Lower leg skin (tissue), 4 donors: ENCODE measurements around the gene PGP. TPM values are rescaled to one million over a fixed set of nuclear protein-coding genes. Genes with fewer than 3 reads are reported as not detected.

Experiments
- DNase-seq, 2 donors: peaks; one replicate each; pipeline ENCODE4 v3.0.0-alpha.2; 2019; ENCODE audit warnings: low spot score in 2 of 2
- H3K4me3 ChIP-seq: fragments of 200-600 bp; sonication (generic); 2 replicates; pipeline ENCODE4 v1.5.1; 2017; ENCODE audit warnings: mild to moderate bottlenecking, low read depth; ENCODE audit not compliant: poor library complexity, severe bottlenecking
- POLR2A ChIP-seq, 2 donors: fragments of 450-650 bp; IDR thresholded peaks; one replicate each; pipeline ENCODE4 v1.6.1; 2016 to 2017; ENCODE audit warnings: antibody characterized with exemption in 2 of 2, mild to moderate bottlenecking in 1 of 2, moderate library complexity in 1 of 2
- WGBS, 2 donors: methylation state at CpG; one replicate each; pipeline ENCODE4 v1.1.5; 2018; 5-methylcytosine and 5-hydroxymethylcytosine counted together
- intact Hi-C: fragments of 100-400 bp; cut with DNase I; formaldehyde crosslinking; loops from one replicate; pipeline ENCODE4 v1.15.0; 2023; ENCODE audit warnings: low total_unique reads
- total RNA-seq, 4 donors: library from RNA; depleted of rRNA; stranded (reverse); fragments of >200 nt; gene quantifications; one replicate each; pipeline ENCODE4 v1.1.0, GENCODE V29; 2016
- TF ChIP-seq, protein P1 (sequence below), 3 donors: fragments of 450-650 bp; IDR thresholded peaks; one replicate each; pipeline ENCODE4 v1.5.1; 2016; ENCODE audit warnings: antibody characterized with exemption in 3 of 3, mild to moderate bottlenecking in 3 of 3, moderate library complexity in 2 of 3

The PGP gene
- total RNA-seq, 4 donors from 2014 or later = 9.6 to 19.4 (median 12.8) TPM

DNA sequence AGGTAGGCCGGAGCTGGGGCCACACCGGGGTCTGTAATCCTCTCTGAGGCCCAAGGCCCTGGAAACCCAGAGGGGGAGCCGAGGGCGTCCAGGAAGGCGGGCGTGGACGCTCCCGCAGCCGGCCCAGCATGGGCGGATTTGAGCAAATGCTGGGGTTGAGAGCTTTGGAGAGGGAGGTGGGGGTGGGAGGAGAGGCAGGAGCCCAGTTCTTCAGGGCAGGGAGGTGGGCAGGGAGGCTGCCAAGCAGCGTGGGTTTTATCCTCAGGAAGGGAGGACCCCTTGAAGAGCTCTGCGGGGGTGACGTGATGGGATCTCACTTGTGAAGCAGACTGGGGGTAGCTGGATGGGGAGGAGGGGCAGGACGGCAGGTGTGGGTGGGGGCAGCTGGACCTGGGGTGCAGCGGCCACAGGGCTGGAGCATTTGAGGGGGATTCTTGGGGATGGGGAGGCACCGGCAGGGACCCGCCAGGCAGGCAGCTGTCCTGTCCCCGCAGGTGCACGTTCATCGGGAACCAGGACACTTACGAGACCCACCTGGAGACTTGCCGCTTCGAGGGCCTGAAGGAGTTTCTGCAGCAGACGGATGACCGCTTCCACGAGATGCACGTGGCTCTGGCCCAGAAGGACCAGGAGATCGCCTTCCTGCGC, 41.8 kb downstream of the PGP start:
- TF ChIP-seq, protein P1, sequence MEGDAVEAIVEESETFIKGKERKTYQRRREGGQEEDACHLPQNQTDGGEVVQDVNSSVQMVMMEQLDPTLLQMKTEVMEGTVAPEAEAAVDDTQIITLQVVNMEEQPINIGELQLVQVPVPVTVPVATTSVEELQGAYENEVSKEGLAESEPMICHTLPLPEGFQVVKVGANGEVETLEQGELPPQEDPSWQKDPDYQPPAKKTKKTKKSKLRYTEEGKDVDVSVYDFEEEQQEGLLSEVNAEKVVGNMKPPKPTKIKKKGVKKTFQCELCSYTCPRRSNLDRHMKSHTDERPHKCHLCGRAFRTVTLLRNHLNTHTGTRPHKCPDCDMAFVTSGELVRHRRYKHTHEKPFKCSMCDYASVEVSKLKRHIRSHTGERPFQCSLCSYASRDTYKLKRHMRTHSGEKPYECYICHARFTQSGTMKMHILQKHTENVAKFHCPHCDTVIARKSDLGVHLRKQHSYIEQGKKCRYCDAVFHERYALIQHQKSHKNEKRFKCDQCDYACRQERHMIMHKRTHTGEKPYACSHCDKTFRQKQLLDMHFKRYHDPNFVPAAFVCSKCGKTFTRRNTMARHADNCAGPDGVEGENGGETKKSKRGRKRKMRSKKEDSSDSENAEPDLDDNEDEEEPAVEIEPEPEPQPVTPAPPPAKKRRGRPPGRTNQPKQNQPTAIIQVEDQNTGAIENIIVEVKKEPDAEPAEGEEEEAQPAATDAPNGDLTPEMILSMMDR (IDR thresholded peaks at IDR 0.05) = no peak
- intact Hi-C loops = no loop called here
- 92 to 93% methylated on average over 29 of the region's 29 CpGs for WGBS, 2 donors
- no peak for DNase-seq
- H3K4me3 ChIP-seq = no peak overlapping the region

DNA sequence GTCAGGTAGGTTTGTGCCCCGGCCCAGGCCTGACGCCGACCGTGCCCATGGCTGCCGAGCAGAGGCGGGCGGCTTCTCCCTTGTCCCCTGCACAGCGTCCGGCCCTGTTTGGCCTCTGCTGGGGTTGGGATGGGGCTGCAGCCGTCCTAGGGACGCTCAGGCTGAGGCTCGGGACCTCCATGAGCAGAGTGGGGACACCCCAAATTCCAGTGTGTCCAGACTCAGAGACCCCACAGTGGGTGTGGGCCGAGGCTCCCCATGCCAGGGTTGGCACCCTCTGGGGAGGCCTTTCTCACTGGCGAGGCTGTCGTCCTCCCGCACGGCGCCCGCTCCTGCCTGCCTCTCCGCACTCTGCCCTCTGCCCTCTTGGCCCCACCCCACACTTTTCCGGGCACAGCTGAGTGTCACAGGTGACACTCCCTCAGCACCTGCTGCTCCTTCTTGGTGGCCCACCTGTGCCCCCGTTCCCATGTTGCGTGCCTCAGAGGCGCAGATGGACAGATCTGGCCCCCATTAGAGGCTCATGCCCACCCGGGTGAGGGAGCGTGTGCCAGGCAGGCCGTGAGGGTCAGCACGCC, 43.0 kb downstream of the PGP start:
- WGBS, 2 donors = 95% methylated on average over 19 to 21 of the region's 28 CpGs
- no peak overlapping the region for H3K4me3 ChIP-seq
- no peak for DNase-seq
- no peak for TF ChIP-seq POLR2A (IDR thresholded peaks at IDR 0.05)
- TF ChIP-seq, protein P1 (IDR thresholded peaks at IDR 0.05) = no peak
- intact Hi-C loops = no loop called here

DNA sequence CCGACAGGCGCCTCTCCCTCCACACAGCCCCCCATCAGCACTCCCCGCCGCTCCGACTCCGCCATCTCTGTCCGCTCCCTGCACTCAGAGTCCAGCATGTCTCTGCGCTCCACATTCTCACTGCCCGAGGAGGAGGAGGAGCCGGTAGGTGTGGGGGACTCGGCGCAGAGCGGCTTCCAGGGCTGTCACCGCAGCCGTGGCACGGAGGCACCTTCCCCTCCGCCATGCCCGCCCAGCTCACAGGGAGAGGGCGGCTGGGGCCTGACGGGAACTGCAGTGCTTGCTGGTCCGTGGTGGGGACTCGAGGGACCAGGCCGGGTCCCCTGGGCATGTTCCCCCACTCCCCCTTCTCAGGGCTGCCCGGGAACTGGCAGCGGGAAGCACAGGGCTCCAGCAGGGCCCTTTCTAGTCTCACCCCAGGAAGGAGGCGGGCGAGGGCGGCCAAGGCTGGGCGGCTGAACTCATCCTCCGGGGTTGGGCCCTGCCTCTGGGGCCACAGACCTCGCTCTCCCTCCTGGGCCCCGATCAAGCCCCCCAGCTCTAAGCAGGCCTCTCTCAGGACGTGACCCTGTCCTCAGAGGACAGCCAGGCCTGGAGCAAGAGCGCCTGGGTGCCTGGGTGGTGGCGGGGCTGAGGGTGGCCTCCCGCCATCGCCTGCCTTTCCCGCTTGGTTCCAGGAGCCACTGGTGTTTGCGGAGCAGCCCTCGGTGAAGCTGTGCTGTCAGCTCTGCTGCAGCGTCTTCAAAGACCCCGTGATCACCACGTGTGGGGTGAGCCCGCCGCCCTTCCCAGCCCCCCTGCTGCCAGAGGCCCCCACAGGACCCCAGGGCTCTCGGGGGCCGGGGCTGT, 43.8 kb downstream of the PGP start:
- WGBS, 2 donors = 87 to 94% methylated on average over 34 to 37 of the region's 47 CpGs

DNA sequence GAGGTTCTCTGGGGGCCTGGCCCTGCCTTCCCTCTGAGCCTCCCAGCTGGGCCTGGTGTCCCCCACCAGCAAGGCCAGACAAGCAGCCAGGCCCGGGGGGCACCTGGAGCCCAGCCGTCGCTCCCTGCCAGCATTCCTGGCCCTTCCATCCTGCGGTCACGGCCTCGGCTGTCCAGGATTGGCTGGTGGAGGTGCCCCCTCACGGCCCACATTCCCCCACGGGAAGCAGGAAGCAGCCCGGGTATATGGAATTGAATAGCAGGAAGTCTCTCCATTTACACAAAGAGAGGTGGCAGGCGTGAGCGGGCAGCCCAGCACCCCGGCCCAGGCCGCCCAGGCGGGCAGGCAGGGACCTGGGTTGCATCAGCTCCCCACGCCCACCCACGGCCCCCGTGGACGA, 44.6 kb downstream of the PGP start:
- TF ChIP-seq, protein P1 (IDR thresholded peaks at IDR 0.05) = no peak
- 67 to 90% methylated on average over 6 to 15 of the region's 18 CpGs for WGBS, 2 donors
- intact Hi-C loops = no loop called here
- DNase-seq = no peak
- H3K4me3 ChIP-seq = no peak overlapping the region

More for the DNA sequence above, 43.8 kb downstream of the PGP start:
- TF ChIP-seq, protein P1 (IDR thresholded peaks at IDR 0.05) = no peak
- intact Hi-C loops = no loop called here
- DNase-seq = no peak
- no peak overlapping the region for H3K4me3 ChIP-seq

DNA sequence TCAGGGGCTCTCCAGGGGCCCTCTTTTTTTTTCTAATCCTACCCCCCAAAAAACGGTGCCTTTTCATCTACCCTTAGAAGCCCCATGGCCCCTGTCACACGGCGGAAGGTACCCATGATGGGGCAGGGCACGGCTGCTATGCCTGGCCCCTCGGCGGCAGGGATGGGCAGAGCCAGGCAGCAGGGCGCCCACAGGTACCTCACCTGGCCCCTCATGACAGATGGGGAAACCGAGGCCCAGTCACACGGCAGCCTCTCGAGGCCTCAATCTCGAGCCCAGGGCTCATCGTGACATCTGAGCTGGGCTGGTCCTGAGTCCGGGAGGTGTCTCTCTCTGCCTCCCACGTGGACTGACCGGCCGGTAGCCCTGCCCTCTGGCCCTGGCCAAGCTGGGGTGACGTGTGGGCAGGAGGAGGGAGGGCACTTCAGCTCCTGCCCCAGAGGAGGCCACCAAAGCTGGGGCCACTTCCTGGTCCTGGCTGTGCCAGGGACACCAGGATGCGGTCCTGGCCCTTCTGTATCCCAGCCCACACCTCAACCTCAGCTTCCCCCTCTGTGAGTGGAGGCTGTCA, 47.5 kb downstream of the PGP start:
- H3K4me3 ChIP-seq = no peak overlapping the region
- TF ChIP-seq, protein P1 (IDR thresholded peaks at IDR 0.05) = no peak
- no peak for TF ChIP-seq POLR2A (IDR thresholded peaks at IDR 0.05)
- WGBS, 2 donors = 91 to 94% methylated on average over 12 to 18 of the region's 18 CpGs
- intact Hi-C loops = no loop called here
- DNase-seq = no peak
